Measurements from ENCODE around the gene NME3. TPM values are rescaled to one million over a fixed set of nuclear protein-coding genes. Genes with fewer than 3 reads are reported as not detected.

Gene NME3
- total RNA-seq, 1 experiment from 2014 or later = 103 TPM

- Histone ChIP-seq H3K27me3 (ENCODE audit: insufficient read depth, low read length) (no peaks in the 10 kb centered on the region), H3K4me1 (ENCODE audit: control insufficient read depth in 1 of 2, insufficient read depth in 2 of 2, low read length in 2 of 2) (peaks cover 6 to 10% of the 10 kb centered on the region in 2 experiments; a peak in 3 of 4 replicates), H3K4me2 (ENCODE audit: low read length) (no peak overlapping the region), H3K9ac (ENCODE audit: low read length) (no peak overlapping the region), H3K79me2 (ENCODE audit: insufficient read depth, low read length) (no peaks in the 10 kb centered on the region), H3K9me2 (ENCODE audit: insufficient read depth) (no peaks in the 10 kb centered on the region), H3K4me3 (replicated peaks in 1 of 2; ENCODE audit: low read depth in 1 of 2, low read length in 2 of 2) (no peak overlapping the region), H3K36me3 (ENCODE audit: control insufficient read depth in 1 of 2, insufficient read depth in 2 of 2, low read length in 2 of 2) (0 out of 4 replicates have a peak, but pooled peaks cover 2 to 5% of the 10 kb centered on the region in 2 experiments), H3K9me3 (ENCODE audit: control insufficient read depth in 1 of 2, insufficient read depth in 1 of 2, low read depth in 1 of 2, low read length in 2 of 2) (no peaks in the 10 kb centered on the region), H4K20me1 (ENCODE audit: insufficient read depth) (no peaks in the 10 kb centered on the region), H3K27ac (ENCODE audit: low read depth, low read length) (no peak overlapping the region), H2AFZ (ENCODE audit: low read depth, low read length, poor library complexity, severe bottlenecking) (no peak overlapping the region)
- ChIA-PET CTCF (no interaction called here), RAD21 (ENCODE audit: low non-redundant PET in 1 of 2, low total read pairs in 2 of 2, uncharacterized antibody in 2 of 2, unreplicated experiment in 2 of 2) (no interaction called here), POLR2A (no interaction called here)
- DNase-seq (ENCODE audit: low read depth, low spot score) (no peak), ATAC-seq (no peak)
- intact Hi-C loops (cut with micrococcal nuclease) = no loop called here
- no TSS peak for BruUV-seq (replicated peaks)
- TF ChIP-seq POLR2A (IDR thresholded peaks at IDR 0.05; ENCODE audit: borderline replicate concordance, extremely low read depth, insufficient read depth, insufficient read length) = no peak
- TF ChIP-seq, protein P1, sequence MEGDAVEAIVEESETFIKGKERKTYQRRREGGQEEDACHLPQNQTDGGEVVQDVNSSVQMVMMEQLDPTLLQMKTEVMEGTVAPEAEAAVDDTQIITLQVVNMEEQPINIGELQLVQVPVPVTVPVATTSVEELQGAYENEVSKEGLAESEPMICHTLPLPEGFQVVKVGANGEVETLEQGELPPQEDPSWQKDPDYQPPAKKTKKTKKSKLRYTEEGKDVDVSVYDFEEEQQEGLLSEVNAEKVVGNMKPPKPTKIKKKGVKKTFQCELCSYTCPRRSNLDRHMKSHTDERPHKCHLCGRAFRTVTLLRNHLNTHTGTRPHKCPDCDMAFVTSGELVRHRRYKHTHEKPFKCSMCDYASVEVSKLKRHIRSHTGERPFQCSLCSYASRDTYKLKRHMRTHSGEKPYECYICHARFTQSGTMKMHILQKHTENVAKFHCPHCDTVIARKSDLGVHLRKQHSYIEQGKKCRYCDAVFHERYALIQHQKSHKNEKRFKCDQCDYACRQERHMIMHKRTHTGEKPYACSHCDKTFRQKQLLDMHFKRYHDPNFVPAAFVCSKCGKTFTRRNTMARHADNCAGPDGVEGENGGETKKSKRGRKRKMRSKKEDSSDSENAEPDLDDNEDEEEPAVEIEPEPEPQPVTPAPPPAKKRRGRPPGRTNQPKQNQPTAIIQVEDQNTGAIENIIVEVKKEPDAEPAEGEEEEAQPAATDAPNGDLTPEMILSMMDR (IDR thresholded peaks at IDR 0.05 in 2 of 3, conservative IDR thresholded peaks at IDR 0.05 in 1 of 3; ENCODE audit: borderline replicate concordance in 1 of 3, insufficient read depth in 1 of 3, low read depth in 2 of 3, low read length in 2 of 3) = no peak
- no peak for TF ChIP-seq CEBPB (IDR thresholded peaks at IDR 0.05; ENCODE audit: low read depth)
Measured at GRCh38 chr16:1816396-1817275, 45.3 kb upstream of the NME3 start.

GRCh38 chr16:1815461-1815860 is 44.1 kb upstream of the NME3 start:
- H2AFZ ChIP-seq (ENCODE audit: low read depth, low read length, poor library complexity, severe bottlenecking) = no peak overlapping the region
- DNase-seq (ENCODE audit: low read depth, low spot score) (no peak), ATAC-seq (no peak)
- peaks cover 6 to 10% of the 10 kb centered on the region in 2 experiments; a peak in 3 of 4 replicates for H3K4me1 ChIP-seq (ENCODE audit: control insufficient read depth in 1 of 2, insufficient read depth in 2 of 2, low read length in 2 of 2)
- H3K79me2 ChIP-seq (ENCODE audit: insufficient read depth, low read length) = no peaks in the 10 kb centered on the region
- H3K4me2 ChIP-seq (ENCODE audit: low read length) = no peak overlapping the region
- no peaks in the 10 kb centered on the region for H3K9me2 ChIP-seq (ENCODE audit: insufficient read depth)
- no peaks in the 10 kb centered on the region for H3K27me3 ChIP-seq (ENCODE audit: insufficient read depth, low read length)
- no peak overlapping the region for H3K27ac ChIP-seq (ENCODE audit: low read depth, low read length)
- H3K9ac ChIP-seq (ENCODE audit: low read length) = no peak overlapping the region
- no peak for TF ChIP-seq FOSL1 (IDR thresholded peaks at IDR 0.05; ENCODE audit: low read depth)
- TF ChIP-seq ZFX (IDR thresholded peaks at IDR 0.05) = no peak
- no peak for TF ChIP-seq MAX (IDR thresholded peaks at IDR 0.05)
- no peak for TF ChIP-seq EZH2phosphoT487 (IDR thresholded peaks at IDR 0.05; ENCODE audit: borderline replicate concordance)
- no peak for TF ChIP-seq POLR2AphosphoS5 (IDR thresholded peaks at IDR 0.05; ENCODE audit: low read depth, low read length)
- TF ChIP-seq SP1 (IDR thresholded peaks at IDR 0.05; ENCODE audit: low read depth) = no peak
- no peak for TF ChIP-seq ZNF274 (IDR thresholded peaks at IDR 0.05; ENCODE audit: low read depth, low read length)
- TF ChIP-seq CEBPB (IDR thresholded peaks at IDR 0.05; ENCODE audit: low read depth) = no peak
- no peak for TF ChIP-seq EZH2 (IDR thresholded peaks at IDR 0.05)
- no peak for TF ChIP-seq YY1 (IDR thresholded peaks at IDR 0.05; ENCODE audit: extremely low read depth, insufficient replicate concordance, low read depth, low read length)
- BruUV-seq (replicated peaks) = no TSS peak
- RAD21 ChIA-PET (ENCODE audit: low non-redundant PET in 1 of 2, low total read pairs in 2 of 2, uncharacterized antibody in 2 of 2, unreplicated experiment in 2 of 2) = no interaction called here
- H4K20me1 ChIP-seq (ENCODE audit: insufficient read depth) = no peaks in the 10 kb centered on the region
- H3K4me3 ChIP-seq (replicated peaks in 1 of 2; ENCODE audit: low read depth in 1 of 2, low read length in 2 of 2) = no peak overlapping the region
- POLR2A ChIA-PET = no interaction called here
- intact Hi-C loops (cut with micrococcal nuclease) = no loop called here
- 0 out of 4 replicates have a peak, but pooled peaks cover 2 to 5% of the 10 kb centered on the region in 2 experiments for H3K36me3 ChIP-seq (ENCODE audit: control insufficient read depth in 1 of 2, insufficient read depth in 2 of 2, low read length in 2 of 2)
- no peaks in the 10 kb centered on the region for H3K9me3 ChIP-seq (ENCODE audit: control insufficient read depth in 1 of 2, insufficient read depth in 1 of 2, low read depth in 1 of 2, low read length in 2 of 2)
- CTCF ChIA-PET = no interaction called here
